ENCODE data around the gene RBP2.

RBP2 gene

GRCh38 chr3:139481116-139481515 lies 4.8 kb upstream of the RBP2 start:
- DNase-seq (ENCODE audit: low read depth in 3 of 3): no peak

- DNase-seq (ENCODE audit: low read depth in 3 of 3): no peak
These were observed 4.3 kb upstream of the RBP2 start for GRCh38 chr3:139480585-139480984.

GRCh38 chr3:139477710-139478640 lies 1.7 kb upstream of the RBP2 start:
- no peak for DNase-seq (ENCODE audit: low read depth in 3 of 3)

- no peak for DNase-seq (ENCODE audit: low read depth in 3 of 3)
These were observed 3.1 kb downstream of the RBP2 start for GRCh38 chr3:139473155-139473771.

- DNase-seq (ENCODE audit: low read depth in 3 of 3): no peak
These were observed 3.8 kb downstream of the RBP2 start for GRCh38 chr3:139472380-139473010.

GRCh38 chr3:139470199-139470598 lies 6.1 kb downstream of the RBP2 start:
- DNase-seq (ENCODE audit: low read depth in 3 of 3): no peak

GRCh38 chr3:139468399-139468798 lies 7.9 kb downstream of the RBP2 start:
- no peak for DNase-seq (ENCODE audit: low read depth in 3 of 3)

GRCh38 chr3:139466360-139466759 lies 10.0 kb downstream of the RBP2 start:
- DNase-seq (ENCODE audit: low read depth in 3 of 3): no peak

- DNase-seq (ENCODE audit: low read depth in 3 of 3): no peak
These were observed 10.7 kb downstream of the RBP2 start for GRCh38 chr3:139465636-139466035.

- DNase-seq (ENCODE audit: low read depth in 3 of 3): no peak
These were observed 12.8 kb downstream of the RBP2 start for GRCh38 chr3:139463466-139463865.

GRCh38 chr3:139460529-139460928 lies 15.8 kb downstream of the RBP2 start:
- no peak for DNase-seq (ENCODE audit: low read depth in 3 of 3)

GRCh38 chr3:139460076-139460475 lies 16.2 kb downstream of the RBP2 start:
- DNase-seq (ENCODE audit: low read depth in 3 of 3): no peak

- no peak for DNase-seq (ENCODE audit: low read depth in 3 of 3)
These were observed 18.0 kb downstream of the RBP2 start for GRCh38 chr3:139458348-139458747.

- DNase-seq (ENCODE audit: low read depth in 3 of 3): no peak
These were observed 19.2 kb downstream of the RBP2 start for GRCh38 chr3:139457066-139457465.

GRCh38 chr3:139456386-139456785 lies 19.9 kb downstream of the RBP2 start:
- no peak for DNase-seq (ENCODE audit: low read depth in 3 of 3)

- DNase-seq (ENCODE audit: low read depth in 3 of 3): no peak
These were observed 20.5 kb downstream of the RBP2 start for GRCh38 chr3:139455855-139456254.

- DNase-seq (ENCODE audit: low read depth in 3 of 3): no peak
These were observed 21.1 kb downstream of the RBP2 start for GRCh38 chr3:139455206-139455605.

GRCh38 chr3:139454346-139454745 lies 22.0 kb downstream of the RBP2 start:
- DNase-seq (ENCODE audit: low read depth in 3 of 3): no peak

GRCh38 chr3:139450159-139450558 lies 26.2 kb downstream of the RBP2 start:
- no peak for DNase-seq (ENCODE audit: low read depth in 3 of 3)

GRCh38 chr3:139449566-139449965 lies 26.8 kb downstream of the RBP2 start:
- DNase-seq (ENCODE audit: low read depth in 3 of 3): no peak

GRCh38 chr3:139448104-139448503 lies 28.2 kb downstream of the RBP2 start:
- no peak for DNase-seq (ENCODE audit: low read depth in 3 of 3)

GRCh38 chr3:139447486-139447885 lies 28.8 kb downstream of the RBP2 start:
- no peak for DNase-seq (ENCODE audit: low read depth in 3 of 3)

GRCh38 chr3:139444446-139444845 lies 31.9 kb downstream of the RBP2 start:
- DNase-seq (ENCODE audit: low read depth in 3 of 3): no peak
